SHP77 treated with DMSO at 0.1 percent for 48 hours (cell line): ENCODE results near the gene SPEG.

ENCODE experiments used
- DNase-seq: peaks from one replicate; lab custom pipeline; 2025; lab: John Stamatoyannopoulos, UW

Gene SPEG

GRCh38 chr2:219425238-219426067 lies 9.2 kb upstream of the SPEG start:
- no peak for DNase-seq

- DNase-seq, result no peak
Measured at GRCh38 chr2:219426068-219426443, 8.6 kb upstream of the SPEG start.

DNA sequence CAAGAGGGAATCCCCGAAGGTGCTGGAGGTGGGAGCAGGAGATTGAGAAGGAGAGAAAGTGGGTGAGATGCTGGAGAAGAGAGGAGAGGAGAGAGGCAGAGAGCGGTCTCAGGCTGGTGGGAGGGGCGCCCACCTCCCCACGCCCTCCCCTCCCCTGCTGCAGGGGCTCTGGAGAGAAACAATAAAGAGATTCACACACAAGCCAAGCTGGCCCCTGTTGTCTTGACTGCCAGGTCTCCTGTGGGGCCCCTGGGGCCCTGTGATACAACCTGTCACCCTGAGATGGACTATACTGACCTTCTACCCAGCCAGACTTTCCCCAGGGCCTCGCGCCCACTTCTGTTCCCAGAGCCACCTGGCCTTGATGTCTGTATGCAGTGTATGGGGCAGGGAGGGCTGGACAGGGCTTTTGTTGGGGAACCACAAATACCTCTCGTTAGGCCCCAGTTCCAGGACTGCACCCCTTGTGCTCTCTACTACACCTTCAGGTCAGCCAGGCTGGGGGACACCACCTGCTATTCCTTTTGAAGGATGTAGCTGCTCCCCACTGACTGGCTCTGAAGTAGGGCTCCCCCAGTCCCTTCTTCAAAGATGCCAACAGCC lies 8.0 kb upstream of the SPEG start:
- DNase-seq, result no peak

- DNase-seq, result no peak
Measured at GRCh38 chr2:219428469-219428868, 6.2 kb upstream of the SPEG start.

GRCh38 chr2:219429958-219430606 lies 4.6 kb upstream of the SPEG start:
- no peak for DNase-seq

GRCh38 chr2:219430633-219431615 lies 3.7 kb upstream of the SPEG start:
- no peak for DNase-seq

- no peak for DNase-seq
Measured at GRCh38 chr2:219433666-219434467, 776 bp upstream of the SPEG start.

- no peak for DNase-seq
Measured at GRCh38 chr2:219434468-219434717, 250 bp upstream of the SPEG start.

- DNase-seq, result no peak
Measured at GRCh38 chr2:219435701-219436100, 1.1 kb downstream of the SPEG start.

DNA sequence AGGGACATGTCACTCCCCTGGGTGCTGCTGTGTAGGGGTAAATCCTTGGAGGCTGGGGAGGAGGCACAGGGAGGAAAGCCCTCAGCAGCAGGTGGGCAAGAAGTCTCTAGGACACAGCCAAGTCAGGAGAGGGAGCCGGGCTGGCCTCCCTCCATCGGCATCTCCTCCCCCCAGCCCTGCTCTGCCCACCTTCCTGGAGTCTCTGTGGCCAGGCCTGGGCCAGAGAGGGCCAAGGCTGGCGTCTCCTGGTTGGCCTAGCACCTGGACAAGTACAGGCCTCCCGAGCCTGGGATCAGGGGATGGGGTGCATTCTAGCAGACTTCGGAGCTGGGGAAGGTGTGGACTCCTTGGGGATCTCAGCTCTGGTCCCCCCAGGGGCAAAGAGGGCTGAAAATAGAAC lies 1.8 kb downstream of the SPEG start:
- no peak for DNase-seq

DNA sequence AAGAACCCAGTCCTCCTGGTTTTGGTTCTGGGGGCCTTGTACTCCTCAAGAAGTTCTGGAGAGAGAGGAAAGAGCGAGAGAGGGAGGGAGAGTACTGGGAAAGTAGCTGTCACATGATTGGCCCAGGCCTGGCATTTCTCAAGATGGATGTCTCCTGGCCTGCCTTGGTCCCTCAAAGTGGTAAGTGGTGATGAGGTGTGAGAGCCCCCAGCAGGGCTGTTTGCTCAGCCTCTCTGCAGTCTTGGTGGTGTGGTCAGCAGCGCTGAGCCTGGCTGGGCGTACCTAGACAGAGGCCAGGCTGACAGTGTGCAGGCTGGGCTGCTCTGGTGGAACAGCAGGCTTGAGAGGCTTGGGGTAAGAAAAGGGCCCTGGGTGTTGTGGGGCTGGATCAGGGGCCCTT lies 2.5 kb downstream of the SPEG start:
- no peak for DNase-seq

- DNase-seq, result no peak
Measured at GRCh38 chr2:219437690-219438206, 3.1 kb downstream of the SPEG start.

DNA sequence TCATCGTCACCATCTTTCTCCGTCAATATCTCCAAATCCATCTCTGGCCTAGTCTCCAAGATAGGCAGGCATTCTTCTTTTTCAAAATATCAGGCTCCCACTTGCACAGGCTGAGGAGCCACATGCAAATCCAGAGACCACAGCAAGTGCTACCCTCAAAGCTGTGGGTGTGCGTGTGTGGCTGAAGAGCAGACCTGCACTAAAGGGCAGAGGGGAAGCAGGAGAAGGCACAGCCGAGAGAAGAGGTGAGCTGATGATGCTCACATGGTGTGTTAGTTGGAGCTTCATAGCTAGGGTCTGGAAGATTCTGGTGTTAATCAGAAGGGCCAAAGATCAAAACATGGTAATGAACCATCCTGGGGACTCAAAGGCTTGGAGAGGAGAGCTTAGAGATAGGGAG lies 3.8 kb downstream of the SPEG start:
- DNase-seq, result no peak

DNA sequence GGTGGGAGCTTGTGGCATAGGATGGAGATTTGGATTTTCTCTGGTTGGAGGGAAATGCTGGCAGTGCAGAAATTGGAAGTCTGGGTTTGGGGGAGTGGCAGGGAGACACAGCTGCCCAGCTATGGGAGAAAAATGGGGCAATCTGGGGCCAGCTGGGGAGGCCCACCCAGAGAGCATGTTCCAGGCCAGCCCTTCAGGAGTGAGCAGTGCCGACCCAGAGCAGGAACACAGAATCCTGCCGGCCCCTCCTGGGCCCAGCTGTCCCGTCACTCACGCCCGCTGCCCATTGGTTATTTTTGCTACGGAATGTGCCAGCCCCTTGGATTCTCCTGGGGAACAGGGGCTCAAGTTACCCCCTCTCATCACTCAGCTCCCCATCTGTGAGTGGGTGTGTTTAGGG lies 4.9 kb downstream of the SPEG start:
- DNase-seq, result no peak

DNA sequence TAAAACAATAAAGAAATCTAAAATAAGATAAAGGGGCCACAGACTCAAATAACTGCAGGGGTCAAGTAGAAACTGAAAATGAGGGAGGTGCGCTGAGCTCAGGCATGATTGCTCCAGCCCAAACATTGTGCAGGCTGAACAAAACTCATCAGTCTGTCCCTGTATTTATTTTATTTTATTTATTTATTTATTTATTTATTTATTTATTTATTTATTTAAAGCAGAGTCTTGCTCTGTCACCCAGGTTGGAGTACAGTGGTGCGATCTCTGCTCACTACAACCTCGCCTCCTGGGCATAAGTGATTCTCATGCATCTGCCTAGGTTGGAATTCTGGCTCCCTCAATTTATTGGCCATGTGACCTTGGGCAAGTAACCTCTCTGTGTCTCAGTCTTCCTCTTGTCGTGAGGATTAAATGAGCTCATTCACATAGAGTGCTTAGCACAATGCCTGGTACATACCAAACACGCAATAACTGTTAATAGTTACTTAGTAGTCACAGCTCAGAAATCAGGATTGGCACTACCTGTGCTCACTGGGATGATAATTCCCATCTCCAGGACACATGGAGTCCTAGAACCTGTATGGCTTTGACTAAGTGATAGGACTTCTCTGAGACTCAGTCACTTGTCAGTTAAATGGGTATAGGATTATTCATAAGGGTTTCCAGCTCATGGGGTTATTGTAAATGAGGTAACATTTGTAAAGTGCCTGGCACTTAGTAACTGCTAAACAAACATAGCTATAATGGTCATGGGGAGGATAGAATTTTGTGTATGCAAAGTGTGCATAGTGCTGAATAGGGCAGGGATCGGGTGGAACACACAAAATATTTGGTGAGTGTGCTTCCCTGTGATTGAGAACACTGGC lies 6.0 kb downstream of the SPEG start:
- DNase-seq, result no peak

GRCh38 chr2:219441451-219442255 lies 7.0 kb downstream of the SPEG start:
- DNase-seq, result no peak

DNA sequence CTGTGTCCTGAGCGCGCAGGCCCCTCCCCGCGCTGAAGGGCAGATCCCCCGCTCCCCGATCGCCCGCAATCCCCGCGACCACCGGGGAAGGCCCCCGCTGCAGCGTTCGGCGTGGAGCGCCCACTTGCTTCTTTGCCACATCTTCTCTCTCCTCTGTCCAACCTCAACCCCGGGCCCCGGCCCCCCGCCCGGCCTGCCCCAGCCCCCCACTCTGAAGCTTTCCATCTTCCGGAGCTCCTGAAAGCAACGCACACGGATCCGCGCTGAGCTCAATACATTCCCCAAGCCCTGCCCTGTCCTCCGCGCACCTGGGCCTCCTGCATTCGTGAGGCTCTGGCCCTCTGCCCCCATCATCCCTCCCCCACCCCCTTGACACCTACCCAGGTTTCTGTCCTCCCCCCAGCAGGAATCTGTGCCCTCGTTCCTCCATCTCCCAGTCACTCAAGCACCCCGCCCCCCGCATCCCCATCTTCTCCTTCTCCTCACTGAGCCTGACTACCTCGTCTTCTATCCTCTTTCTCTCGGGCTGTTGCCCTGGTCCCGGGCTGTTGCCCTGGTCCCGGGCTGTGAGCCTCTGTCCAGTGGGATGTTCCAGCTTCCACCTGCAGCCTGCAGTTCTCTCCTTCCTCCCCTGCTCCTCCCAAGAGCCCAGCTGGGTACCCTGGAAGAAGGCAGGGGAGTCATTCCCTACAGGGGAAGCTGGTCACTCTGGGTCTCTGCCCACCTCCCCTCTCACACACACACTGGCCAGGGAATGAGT lies 7.8 kb downstream of the SPEG start:
- no peak for DNase-seq

DNA sequence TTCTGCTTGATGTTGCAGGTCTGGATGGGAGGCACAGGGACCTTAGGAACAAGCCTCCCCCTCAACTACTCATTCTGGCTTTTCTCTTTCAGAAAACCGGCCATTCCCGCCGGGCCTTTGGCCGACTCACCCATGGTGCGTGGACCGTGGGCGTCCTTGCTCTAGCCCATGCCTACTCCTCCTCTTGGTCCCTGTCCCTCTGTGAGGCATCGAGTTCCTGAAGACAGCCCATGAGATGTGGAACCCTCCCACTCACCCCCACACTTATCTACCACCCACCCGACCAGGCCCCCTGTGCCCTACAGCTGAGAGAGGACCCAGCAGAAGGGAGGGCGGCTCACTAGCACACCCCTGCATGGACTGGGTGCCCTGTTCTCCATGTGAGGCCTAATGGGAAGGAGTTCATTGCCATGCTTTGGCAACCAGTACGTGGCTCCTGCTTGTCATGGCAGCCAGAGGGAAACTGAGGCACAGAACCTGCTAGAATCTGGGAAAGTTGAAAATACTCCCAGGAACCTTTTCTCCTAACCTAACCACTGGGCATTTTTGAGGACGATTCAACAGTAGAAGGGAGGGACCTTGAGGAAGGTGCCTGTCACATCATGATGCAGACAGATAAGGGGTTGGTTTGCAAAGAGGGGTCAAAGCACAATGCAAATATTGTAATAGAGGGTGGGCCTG lies 8.5 kb downstream of the SPEG start:
- DNase-seq, result no peak
